K562 (cell line): ENCODE measurements around the gene PLD5. TPM values are rescaled to one million over a fixed set of nuclear protein-coding genes. Genes with fewer than 3 reads are reported as not detected.

ENCODE experiments used
- ATAC-seq: fragments of 200-7000 bp; cut with Tn5 transposase; 3 replicates; pipeline ENCODE4 v1.9.1; 2020; ENCODE audit warnings: moderate library complexity
- BruUV-seq: library from RNA; stranded (reverse); fragments of 400-500 nt; replicated peaks from 2 replicates; lab custom pipeline; 2021; lab: Mats Ljungman, UMichigan
- CTCF ChIA-PET: fragments of 300-600 bp; formaldehyde crosslinking; extraction: SDS; loops from one replicate; lab custom pipeline; 2021; ENCODE audit warnings: low intra/inter-chr PET ratio; lab: Yijun Ruan, JAX
- POLR2A ChIA-PET: fragments of 300-600, 350-650 bp; sonication (Branson Sonifier 250); formaldehyde crosslinking; extraction: SDS; loops from one replicate; lab custom pipeline; 2021; ENCODE audit warnings: antibody characterized with exemption, inconsistent platforms; lab: Yijun Ruan, JAX
- DNase-seq, 4 experiments: peaks; one replicate each; pipeline versions ENCODE4 v3.0.0 to v3.0.0-alpha.2; 2011 to 2018; ENCODE audit warnings: low spot score in 3 of 4, mixed read lengths in 3 of 4; ENCODE audit errors: extremely low read depth in 1 of 4
- FAIRE-seq: peaks from 2 replicates; lab custom pipeline; 2011; peaks lifted over from hg19 to GRCh38; lab: Jason Lieb, UNC
- H2AFZ ChIP-seq: 2 replicates; pipeline ENCODE4 v1.6.0; 2011; ENCODE audit warnings: low read depth, low read length, control low read depth, inconsistent platforms
- H3K27ac ChIP-seq: fragments of 200-600 bp; 3 replicates; pipeline ENCODE4 v1.8.0; 2011; ENCODE audit warnings: low read depth, mild to moderate bottlenecking, control low read depth, inconsistent platforms, low read length, moderate library complexity, mixed read lengths; ENCODE audit errors: extremely low read depth
- H3K27me3 ChIP-seq, 2 experiments: fragments of 300-600 bp in 1 of 2; 2 replicates in 1 of 2; 3 replicates in 1 of 2; pipeline versions ENCODE4 v1.6.0 to v1.8.0; 2011; ENCODE audit warnings: inconsistent platforms in 2 of 2, low read length in 2 of 2, mild to moderate bottlenecking in 1 of 2, mixed read lengths in 1 of 2, moderate library complexity in 1 of 2; ENCODE audit not compliant: control insufficient read depth in 2 of 2, insufficient read depth in 2 of 2
- H3K36me3 ChIP-seq: fragments of 300-600 bp; 3 replicates; pipeline ENCODE4 v1.8.0; 2011; ENCODE audit warnings: mild to moderate bottlenecking, low read length, inconsistent platforms; ENCODE audit not compliant: control insufficient read depth, insufficient read depth
- H3K4me1 ChIP-seq, 2 experiments: fragments of 200-600 bp in 1 of 2; replicated peaks in 1 of 2; 2 replicates in 1 of 2; 3 replicates in 1 of 2; pipeline versions ENCODE4 v1.5.1 to v1.8.0; 2011; ENCODE audit warnings: inconsistent platforms in 2 of 2, low read length in 2 of 2, mild to moderate bottlenecking in 1 of 2, mixed read lengths in 1 of 2, moderate library complexity in 1 of 2; ENCODE audit not compliant: control insufficient read depth in 2 of 2, insufficient read depth in 2 of 2
- H3K4me2 ChIP-seq: 2 replicates; pipeline ENCODE4 v1.6.1; 2011; ENCODE audit warnings: low read length, control low read depth, inconsistent platforms, mixed read lengths; ENCODE audit not compliant: insufficient read depth
- H3K4me3 ChIP-seq: fragments of 200-600 bp; sonication (generic), shearing (Covaris generic); 2 replicates; pipeline ENCODE4 v1.5.1; 2016; ENCODE audit warnings: control low read depth, inconsistent platforms
- H3K79me2 ChIP-seq: fragments of 200-600 bp; 3 replicates; pipeline ENCODE4 v1.8.0; 2011; ENCODE audit warnings: low read length, inconsistent platforms; ENCODE audit not compliant: control insufficient read depth, insufficient read depth
- H3K9ac ChIP-seq, 2 experiments: 2 replicates each; pipeline versions ENCODE4 v1.6.0 to v1.6.1; 2011; ENCODE audit warnings: low read depth in 2 of 2, low read length in 2 of 2, control low read depth in 1 of 2, inconsistent platforms in 1 of 2, mild to moderate bottlenecking in 1 of 2, mixed read lengths in 1 of 2; ENCODE audit not compliant: insufficient read depth in 1 of 2
- H3K9me1 ChIP-seq: one replicate; pipeline ENCODE4 v1.6.0; 2011; ENCODE audit warnings: inconsistent platforms, mild to moderate bottlenecking, low read length, moderate library complexity; ENCODE audit not compliant: control insufficient read depth, insufficient read depth
- H3K9me3 ChIP-seq: replicated peaks from 2 replicates; pipeline ENCODE4 v1.5.1; 2011; ENCODE audit warnings: low read depth, low read length, inconsistent platforms; ENCODE audit not compliant: control insufficient read depth, insufficient read depth
- H4K20me1 ChIP-seq: replicated peaks from 2 replicates; pipeline ENCODE4 v1.6.1; 2011; ENCODE audit warnings: low read length, inconsistent platforms, mixed read lengths; ENCODE audit not compliant: control insufficient read depth, insufficient read depth
- BCL6 ChIP-seq: fragments of 250-450 bp; sonication (Bioruptor Pico); IDR thresholded peaks from 2 replicates; pipeline ENCODE4 v1.4.0; 2020
- BDP1 ChIP-seq: IDR thresholded peaks from 3 replicates; pipeline ENCODE4 v1.6.1; 2011; ENCODE audit not compliant: insufficient read length, insufficient read depth
- CAMTA2 ChIP-seq: fragments of 250-450 bp; sonication (Bioruptor Pico); conservative IDR thresholded peaks from 2 replicates; pipeline ENCODE4 v1.5.1; 2022
- HNRNPUL1 ChIP-seq: fragments of 200-400 bp; formaldehyde crosslinking; IDR thresholded peaks from 2 replicates; pipeline ENCODE4 v1.6.1; 2017; ENCODE audit warnings: low read length
- KLF6 ChIP-seq: fragments of 250-450 bp; sonication (Bioruptor Pico); IDR thresholded peaks from 2 replicates; pipeline ENCODE4 v1.4.0; 2020; ENCODE audit warnings: mild to moderate bottlenecking, moderate library complexity, borderline replicate concordance
- MEF2A ChIP-seq: IDR thresholded peaks from 2 replicates; pipeline ENCODE4 v1.6.1; 2011; ENCODE audit warnings: low read depth, mild to moderate bottlenecking, low read length, moderate library complexity; ENCODE audit not compliant: control insufficient read depth
- MTA3 ChIP-seq: fragments of 450-650 bp; formaldehyde crosslinking; IDR thresholded peaks from 2 replicates; pipeline ENCODE4 v1.6.1; 2017; ENCODE audit warnings: mild to moderate bottlenecking, borderline replicate concordance
- SMAD2 ChIP-seq: fragments of 150-350 bp; IDR thresholded peaks from 2 replicates; pipeline ENCODE4 v1.6.1; 2014; ENCODE audit warnings: low read depth, mild to moderate bottlenecking, low read length
- U2AF1 ChIP-seq: fragments of 200-400 bp; formaldehyde crosslinking; optimal IDR thresholded peaks from 2 replicates; pipeline ENCODE3; 2017; ENCODE audit warnings: mild to moderate bottlenecking, low read depth, low read length, moderate library complexity
- ZNF586 ChIP-seq: fragments of 450-650 bp; formaldehyde crosslinking; conservative IDR thresholded peaks from 2 replicates; pipeline ENCODE4 v1.4.0; 2020; ENCODE audit warnings: mild to moderate bottlenecking, moderate library complexity
- WGBS: fragments of 100-300 bp; shearing (Covaris generic); methylation state at CpG from one replicate; pipeline ENCODE4 v1.1.6; 2016; ENCODE audit warnings: low coverage, mixed read lengths; ENCODE audit not compliant: insufficient coverage; ENCODE audit errors: missing lambda C conversion rate; 5-methylcytosine and 5-hydroxymethylcytosine counted together
- in situ Hi-C: fragments of 300-500 bp; cut with MboI; formaldehyde crosslinking; loops from 4 replicates; pipeline ENCODE4 v1.15.0; 2018; ENCODE audit warnings: inconsistent platforms, mixed read lengths
- intact Hi-C: fragments of 100-400 bp; cut with micrococcal nuclease; formaldehyde crosslinking; loops from 2 replicates; pipeline ENCODE4 v1.14.2; 2022
- polyA plus RNA-seq, 8 experiments: library from polyadenylated mRNA; depleted of rRNA in 4 of 8; stranded (reverse) in 5 of 8; unstranded in 3 of 8; fragments of >200 nt; fragmentation: Nextera tagmentation in 2 of 8; fragmentation: Illumina TruSeq in 1 of 8; extraction: Ambion mirVana in 2 of 8; extraction: Trizol in 1 of 8; gene quantifications; 2 replicates each; pipeline versions ENCODE4 v1.2.1 to v1.2.3, GENCODE V29; 2011 to 2014; ENCODE audit warnings: inconsistent platforms in 1 of 8, missing spikeins in 1 of 8
- total RNA-seq, 7 experiments: library from RNA; depleted of rRNA in 6 of 7; stranded (reverse); fragments of >200 nt in 6 of 7; fragmentation: Illumina TruSeq in 2 of 7; extraction: Trizol in 2 of 7; gene quantifications; 2 replicates each; pipeline versions ENCODE4 v1.2.1 to v1.2.3, GENCODE V29; 2011 to 2021; ENCODE audit warnings: low replicate concordance in 1 of 7
- TF ChIP-seq, protein P1 (sequence below): fragments of 450-650 bp; IDR thresholded peaks from 2 replicates; pipeline ENCODE4 v1.6.1; 2018; ENCODE audit warnings: mild to moderate bottlenecking, low read depth; ENCODE audit not compliant: partially characterized antibody
- TF ChIP-seq, protein P2 (sequence below): fragments of 450-650 bp; formaldehyde crosslinking; IDR thresholded peaks from 2 replicates; pipeline ENCODE4 v1.4.0; 2022; ENCODE audit warnings: mild to moderate bottlenecking, moderate library complexity
- TF ChIP-seq, protein P3 (sequence below): fragments of 150-350 bp; IDR thresholded peaks from 2 replicates; pipeline ENCODE4 v1.6.1; 2014; ENCODE audit warnings: low read depth, mild to moderate bottlenecking, low read length, borderline replicate concordance
- TF ChIP-seq, protein P4 (sequence below): fragments of 250-450 bp; sonication (Bioruptor Pico); IDR thresholded peaks from 2 replicates; pipeline ENCODE4 v1.8.0; 2022; ENCODE audit warnings: inconsistent platforms
- TF ChIP-seq, protein P5 (sequence below): sonication (generic); IDR thresholded peaks from 2 replicates; pipeline ENCODE4 v1.6.1; 2016

Gene PLD5
- total and polyA plus RNA-seq, 9 of the 15 experiments (the other 6 are each of a cell fraction or from before 2014, with no cell fraction given): not detected

DNA sequence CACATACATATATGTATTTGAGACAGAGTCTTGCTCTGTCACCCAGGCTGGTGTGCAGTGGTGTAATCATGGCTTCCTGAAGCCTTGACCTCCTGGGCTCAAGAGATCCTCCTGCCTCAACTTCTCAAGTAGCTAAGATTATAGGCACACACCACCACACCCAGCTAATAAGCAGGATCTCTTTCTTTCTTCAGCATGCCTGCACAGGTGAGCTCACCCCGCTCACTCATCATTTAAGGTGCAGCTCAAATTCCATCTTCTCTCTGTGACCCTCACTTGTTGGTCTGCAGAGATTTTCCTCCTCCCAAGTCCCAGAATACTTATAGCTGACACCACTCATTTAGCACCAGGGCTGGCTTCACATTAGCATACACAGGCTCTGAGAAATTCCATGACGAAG is 316.5 kb downstream of the PLD5 start:
- Histone ChIP-seq H3K27me3 (no peaks in the 10 kb centered on the region), H3K36me3 (no peaks in the 10 kb centered on the region), H3K4me2 (no peak overlapping the region), H3K4me1 (no peaks in the 10 kb centered on the region), H2AFZ (no peak overlapping the region), H3K9me3 (no peaks in the 10 kb centered on the region), H4K20me1 (no peaks in the 10 kb centered on the region), H3K4me3 (no peak overlapping the region), H3K79me2 (no peaks in the 10 kb centered on the region), H3K9me1 (no peaks in the 10 kb centered on the region), H3K27ac (no peak overlapping the region), H3K9ac (no peak overlapping the region)
- no peak for DNase-seq
- intact Hi-C loops (no loop called here), in situ Hi-C loops (no loop called here)
- POLR2A ChIA-PET: no interaction called here
- TF ChIP-seq KLF6 (CRISPR knock-in tag) (no peak), MTA3 (no peak), U2AF1 (no peak), HNRNPUL1 (no peak), ZNF586 (CRISPR knock-in tag) (no peak), MEF2A (no peak), BCL6 (CRISPR knock-in tag) (no peak), SMAD2 (no peak), CAMTA2 (CRISPR knock-in tag) (no peak), BDP1 (no peak)
- TF ChIP-seq, protein P1, sequence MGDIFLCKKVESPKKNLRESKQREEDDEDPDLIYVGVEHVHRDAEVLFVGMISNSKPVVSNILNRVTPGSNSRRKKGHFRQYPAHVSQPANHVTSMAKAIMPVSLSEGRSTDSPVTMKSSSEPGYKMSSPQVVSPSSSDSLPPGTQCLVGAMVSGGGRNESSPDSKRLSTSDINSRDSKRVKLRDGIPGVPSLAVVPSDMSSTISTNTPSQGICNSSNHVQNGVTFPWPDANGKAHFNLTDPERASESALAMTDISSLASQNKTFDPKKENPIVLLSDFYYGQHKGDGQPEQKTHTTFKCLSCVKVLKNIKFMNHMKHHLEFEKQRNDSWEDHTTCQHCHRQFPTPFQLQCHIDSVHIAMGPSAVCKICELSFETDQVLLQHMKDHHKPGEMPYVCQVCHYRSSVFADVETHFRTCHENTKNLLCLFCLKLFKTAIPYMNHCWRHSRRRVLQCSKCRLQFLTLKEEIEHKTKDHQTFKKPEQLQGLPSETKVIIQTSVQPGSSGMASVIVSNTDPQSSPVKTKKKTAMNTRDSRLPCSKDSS: no peak
- TF ChIP-seq, protein P2, sequence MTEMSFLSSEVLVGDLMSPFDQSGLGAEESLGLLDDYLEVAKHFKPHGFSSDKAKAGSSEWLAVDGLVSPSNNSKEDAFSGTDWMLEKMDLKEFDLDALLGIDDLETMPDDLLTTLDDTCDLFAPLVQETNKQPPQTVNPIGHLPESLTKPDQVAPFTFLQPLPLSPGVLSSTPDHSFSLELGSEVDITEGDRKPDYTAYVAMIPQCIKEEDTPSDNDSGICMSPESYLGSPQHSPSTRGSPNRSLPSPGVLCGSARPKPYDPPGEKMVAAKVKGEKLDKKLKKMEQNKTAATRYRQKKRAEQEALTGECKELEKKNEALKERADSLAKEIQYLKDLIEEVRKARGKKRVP (CRISPR knock-in tag): no peak
- TF ChIP-seq, protein P3, sequence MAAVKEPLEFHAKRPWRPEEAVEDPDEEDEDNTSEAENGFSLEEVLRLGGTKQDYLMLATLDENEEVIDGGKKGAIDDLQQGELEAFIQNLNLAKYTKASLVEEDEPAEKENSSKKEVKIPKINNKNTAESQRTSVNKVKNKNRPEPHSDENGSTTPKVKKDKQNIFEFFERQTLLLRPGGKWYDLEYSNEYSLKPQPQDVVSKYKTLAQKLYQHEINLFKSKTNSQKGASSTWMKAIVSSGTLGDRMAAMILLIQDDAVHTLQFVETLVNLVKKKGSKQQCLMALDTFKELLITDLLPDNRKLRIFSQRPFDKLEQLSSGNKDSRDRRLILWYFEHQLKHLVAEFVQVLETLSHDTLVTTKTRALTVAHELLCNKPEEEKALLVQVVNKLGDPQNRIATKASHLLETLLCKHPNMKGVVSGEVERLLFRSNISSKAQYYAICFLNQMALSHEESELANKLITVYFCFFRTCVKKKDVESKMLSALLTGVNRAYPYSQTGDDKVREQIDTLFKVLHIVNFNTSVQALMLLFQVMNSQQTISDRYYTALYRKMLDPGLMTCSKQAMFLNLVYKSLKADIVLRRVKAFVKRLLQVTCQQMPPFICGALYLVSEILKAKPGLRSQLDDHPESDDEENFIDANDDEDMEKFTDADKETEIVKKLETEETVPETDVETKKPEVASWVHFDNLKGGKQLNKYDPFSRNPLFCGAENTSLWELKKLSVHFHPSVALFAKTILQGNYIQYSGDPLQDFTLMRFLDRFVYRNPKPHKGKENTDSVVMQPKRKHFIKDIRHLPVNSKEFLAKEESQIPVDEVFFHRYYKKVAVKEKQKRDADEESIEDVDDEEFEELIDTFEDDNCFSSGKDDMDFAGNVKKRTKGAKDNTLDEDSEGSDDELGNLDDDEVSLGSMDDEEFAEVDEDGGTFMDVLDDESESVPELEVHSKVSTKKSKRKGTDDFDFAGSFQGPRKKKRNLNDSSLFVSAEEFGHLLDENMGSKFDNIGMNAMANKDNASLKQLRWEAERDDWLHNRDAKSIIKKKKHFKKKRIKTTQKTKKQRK: no peak
- TF ChIP-seq, protein P4, sequence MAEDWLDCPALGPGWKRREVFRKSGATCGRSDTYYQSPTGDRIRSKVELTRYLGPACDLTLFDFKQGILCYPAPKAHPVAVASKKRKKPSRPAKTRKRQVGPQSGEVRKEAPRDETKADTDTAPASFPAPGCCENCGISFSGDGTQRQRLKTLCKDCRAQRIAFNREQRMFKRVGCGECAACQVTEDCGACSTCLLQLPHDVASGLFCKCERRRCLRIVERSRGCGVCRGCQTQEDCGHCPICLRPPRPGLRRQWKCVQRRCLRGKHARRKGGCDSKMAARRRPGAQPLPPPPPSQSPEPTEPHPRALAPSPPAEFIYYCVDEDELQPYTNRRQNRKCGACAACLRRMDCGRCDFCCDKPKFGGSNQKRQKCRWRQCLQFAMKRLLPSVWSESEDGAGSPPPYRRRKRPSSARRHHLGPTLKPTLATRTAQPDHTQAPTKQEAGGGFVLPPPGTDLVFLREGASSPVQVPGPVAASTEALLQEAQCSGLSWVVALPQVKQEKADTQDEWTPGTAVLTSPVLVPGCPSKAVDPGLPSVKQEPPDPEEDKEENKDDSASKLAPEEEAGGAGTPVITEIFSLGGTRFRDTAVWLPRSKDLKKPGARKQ (CRISPR knock-in tag): no peak
- TF ChIP-seq, protein P5, sequence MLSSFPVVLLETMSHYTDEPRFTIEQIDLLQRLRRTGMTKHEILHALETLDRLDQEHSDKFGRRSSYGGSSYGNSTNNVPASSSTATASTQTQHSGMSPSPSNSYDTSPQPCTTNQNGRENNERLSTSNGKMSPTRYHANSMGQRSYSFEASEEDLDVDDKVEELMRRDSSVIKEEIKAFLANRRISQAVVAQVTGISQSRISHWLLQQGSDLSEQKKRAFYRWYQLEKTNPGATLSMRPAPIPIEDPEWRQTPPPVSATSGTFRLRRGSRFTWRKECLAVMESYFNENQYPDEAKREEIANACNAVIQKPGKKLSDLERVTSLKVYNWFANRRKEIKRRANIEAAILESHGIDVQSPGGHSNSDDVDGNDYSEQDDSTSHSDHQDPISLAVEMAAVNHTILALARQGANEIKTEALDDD: no peak
- ATAC-seq: no peak
- no TSS peak for BruUV-seq
- no peak for FAIRE-seq
- CTCF ChIA-PET: no interaction called here
- WGBS: 3% methylated on average over 2 of the region's 2 CpGs
